Stromal cell of bone marrow (primary cell): ENCODE measurements around the gene TMEM167A.
A peak's percentile ranks its signal among the peaks of the same experiment; 100 is the strongest.

Experiments used
- DNase-seq: peaks from one replicate; pipeline ENCODE4 v3.0.0-alpha.2; 2012; ENCODE audit warnings: low read depth

TMEM167A gene

DNA sequence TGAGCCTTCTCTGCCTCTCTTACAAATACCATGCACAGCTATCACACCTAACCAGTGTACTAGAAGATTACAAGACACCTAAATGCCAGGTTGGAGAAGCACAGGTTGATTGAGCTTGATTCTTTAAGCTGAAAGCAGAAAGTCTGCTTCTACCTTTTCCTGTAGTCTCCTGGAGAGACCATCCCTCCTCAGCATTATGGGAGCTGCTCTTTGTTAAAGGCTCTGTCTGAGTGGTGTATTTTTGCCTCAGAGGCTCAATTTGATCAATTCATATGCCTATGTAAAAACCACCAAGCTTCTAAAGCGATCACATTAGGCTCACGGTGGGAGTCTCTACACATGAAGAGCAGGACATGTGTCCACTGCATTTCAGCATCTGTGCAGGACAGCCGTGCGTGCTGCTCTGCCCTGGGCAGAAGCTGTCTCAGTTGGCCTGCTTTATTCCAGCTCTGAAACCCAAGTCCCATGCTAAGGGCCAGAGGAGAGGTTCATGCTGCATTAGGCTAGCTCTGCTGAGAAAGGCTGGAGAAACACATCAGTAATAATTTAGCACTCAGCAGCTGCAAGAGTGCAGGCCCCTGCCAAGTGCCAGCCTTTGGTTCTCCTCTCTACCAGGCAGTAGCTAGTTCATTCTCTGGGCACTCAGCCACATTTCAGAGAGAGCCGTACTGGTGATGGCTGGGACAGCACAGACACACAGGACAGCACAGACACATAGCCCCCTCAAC, 41.7 kb downstream of the TMEM167A start:
- no peak for DNase-seq

DNA sequence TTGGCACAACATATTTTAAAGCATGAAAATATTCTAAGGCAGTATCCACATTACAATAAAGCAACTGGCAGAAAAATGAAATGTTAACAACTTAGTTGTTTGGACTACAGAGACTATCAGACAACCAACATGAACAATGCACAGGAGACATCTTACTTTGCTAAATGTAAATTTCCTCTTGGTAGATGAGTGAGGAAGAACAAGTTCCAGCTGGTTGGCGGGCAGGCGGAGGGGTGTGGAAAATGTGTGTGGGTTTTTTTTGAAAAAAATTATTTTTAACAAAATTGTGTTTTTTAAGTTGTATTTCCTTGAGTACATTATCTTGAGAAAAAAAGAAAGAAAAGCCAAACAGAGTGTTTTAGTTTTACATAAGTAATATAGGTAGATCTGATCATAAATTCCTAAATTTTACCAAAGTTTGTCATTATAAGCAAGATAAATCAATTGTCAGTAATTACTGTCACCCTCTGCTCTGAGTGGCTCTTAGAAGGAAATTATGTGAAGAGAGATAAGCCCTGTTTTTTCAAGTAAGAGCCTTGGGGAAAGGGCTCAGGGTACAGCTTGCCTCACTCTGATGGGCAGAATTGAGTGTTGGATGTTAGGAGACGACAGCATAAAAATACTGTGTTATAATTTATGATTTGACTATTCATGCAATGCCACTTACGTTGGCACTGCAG, 42.5 kb downstream of the TMEM167A start:
- DNase-seq: no peak

DNA sequence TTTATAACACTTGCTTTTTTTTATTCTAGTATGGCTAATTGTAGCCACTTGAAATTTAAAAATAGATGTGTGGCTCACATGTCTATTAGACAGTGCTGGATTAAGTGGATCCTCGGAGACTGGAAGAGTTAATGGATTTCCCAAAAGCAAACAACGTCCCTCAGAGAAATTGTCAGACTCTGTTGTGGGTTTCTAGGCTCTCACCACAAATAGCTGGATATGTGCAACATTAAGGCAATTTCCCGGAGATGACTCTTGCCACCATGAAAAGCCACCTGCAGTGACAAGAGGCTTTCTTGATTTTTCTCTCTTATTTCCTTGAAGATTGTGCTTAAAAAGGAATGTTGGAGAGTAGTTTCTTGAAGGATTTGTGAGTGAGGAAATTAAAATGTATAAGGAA, 43.2 kb downstream of the TMEM167A start:
- no peak for DNase-seq

DNA sequence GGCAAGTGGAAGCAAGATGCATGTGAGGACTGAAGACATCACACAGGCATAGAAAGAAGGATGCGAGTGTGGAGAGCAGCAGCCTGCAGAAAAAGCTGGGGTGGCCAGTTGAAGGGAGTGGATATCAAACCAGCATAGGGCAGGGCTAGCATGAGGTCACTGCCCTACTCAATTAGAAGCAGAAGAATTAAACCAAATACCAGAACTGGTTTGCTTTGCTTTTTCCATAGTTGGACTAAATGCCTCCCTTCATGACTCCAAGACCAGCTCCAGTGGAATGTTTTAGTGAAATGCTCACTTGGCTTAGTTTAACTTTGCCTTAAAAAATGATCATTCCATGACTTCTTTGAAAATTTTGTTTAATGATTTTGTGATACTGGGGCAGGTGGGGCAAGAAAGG, 45.8 kb downstream of the TMEM167A start:
- no peak for DNase-seq

DNA sequence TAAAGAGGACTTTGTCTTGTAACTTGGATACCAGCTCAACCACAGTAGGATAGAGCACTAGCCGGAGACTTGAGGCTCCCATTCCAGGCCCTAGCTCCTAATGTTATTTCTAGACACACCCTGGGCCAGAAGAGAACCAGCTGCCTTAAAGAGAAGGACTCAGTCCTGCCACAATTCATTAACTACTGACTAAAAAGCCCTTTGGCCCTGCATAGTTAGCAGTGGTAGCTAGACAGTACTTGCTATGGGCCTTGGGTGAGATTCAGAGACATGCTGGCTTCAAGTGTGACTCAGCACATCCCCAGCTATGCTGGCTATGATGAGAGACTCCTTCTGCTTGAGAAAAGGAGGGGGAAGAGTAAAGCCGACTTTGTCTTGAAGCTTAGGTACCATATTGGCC, 47.3 kb downstream of the TMEM167A start:
- peak; percentile 50 for DNase-seq

DNA sequence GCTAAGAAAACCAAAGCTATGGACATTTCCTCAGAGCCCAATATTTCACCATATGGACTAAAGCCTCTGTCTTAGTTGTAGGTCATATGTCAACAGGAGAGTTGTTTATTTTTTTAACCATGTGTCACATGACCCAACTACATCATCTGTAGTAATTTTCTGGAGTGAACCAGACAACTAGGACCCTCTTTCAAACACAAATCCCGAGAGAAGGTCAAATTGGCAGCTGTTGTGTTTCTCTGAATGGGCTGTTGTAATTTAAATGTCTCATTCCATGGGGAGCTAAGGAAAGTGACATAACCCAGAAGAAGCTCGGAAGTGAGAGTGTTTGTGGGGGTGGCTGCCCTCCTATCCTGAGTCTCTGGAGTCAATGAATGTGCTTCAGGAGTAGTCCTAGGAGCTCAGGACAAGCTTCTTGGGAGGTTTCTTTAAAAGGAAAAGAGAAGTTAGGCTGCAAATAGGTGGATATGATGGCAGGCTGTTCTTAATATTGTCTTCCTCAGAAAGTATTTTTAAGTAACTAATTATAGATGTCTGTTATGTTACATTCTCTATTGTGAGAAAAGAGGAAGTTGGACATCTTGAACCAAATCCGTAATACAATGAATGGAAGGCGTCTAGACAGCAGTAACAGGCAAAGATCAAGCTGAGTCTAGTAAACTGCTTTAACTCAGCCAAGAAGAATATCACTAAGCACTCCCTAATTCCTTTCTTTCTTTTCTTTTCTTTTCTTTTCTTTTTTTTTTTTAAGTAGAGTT, 50.1 kb downstream of the TMEM167A start:
- DNase-seq: no peak

DNA sequence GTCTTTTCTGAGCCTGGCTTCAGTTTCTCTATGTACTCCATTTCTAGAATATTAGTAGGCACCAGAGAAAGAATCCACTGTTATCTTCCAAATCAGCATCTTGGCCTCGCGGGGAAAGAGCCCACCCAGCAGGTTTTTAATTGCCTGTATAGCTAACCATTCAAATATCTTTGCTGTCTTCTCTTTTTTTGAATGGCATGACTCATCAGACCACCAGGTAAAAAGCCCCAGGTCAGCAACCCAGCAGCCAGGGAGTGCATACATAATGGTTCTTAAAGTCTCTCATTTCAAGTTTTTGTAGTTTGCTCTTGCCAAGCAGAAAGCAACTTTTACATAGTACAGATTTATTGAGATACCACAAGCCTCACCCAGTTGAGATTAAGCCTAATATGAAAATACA, 50.7 kb downstream of the TMEM167A start:
- DNase-seq: no peak

DNA sequence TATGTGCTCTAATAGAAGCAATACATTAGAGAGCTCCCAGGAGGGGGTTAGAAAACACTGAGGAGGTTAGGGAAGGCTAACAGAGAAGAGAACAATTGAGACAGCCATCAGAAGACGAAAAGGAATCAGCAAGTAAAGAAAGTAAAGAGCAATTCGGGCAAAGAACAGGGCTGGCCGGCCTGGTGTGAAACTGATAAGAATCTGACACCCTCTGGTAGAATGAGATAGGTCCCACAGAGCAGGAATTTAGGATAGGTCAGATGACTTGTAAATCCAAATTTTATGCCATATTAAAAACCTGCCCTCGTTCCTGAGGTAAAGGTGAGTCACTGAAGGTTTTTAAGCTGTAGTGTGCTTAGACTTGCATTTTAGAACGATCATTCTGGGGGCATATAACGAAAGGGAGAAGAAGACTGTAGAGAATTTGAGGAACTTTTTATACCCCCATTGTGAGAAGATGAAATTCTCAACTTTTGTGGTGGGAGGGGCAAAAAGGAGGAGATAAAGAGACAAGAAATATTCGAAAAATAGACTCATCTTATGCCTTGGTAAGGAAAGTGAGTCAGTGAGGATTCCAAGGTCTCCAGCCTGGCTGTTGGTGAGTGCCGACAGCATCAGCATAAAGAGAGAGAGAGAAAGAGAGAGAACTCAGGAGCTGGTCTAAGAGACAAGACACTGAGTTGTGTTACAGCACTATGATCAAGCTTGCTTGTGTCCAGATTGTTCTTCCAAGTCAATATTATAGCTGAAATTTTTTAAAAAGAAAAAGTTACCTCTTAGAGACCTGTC, 51.3 kb downstream of the TMEM167A start:
- no peak for DNase-seq

DNA sequence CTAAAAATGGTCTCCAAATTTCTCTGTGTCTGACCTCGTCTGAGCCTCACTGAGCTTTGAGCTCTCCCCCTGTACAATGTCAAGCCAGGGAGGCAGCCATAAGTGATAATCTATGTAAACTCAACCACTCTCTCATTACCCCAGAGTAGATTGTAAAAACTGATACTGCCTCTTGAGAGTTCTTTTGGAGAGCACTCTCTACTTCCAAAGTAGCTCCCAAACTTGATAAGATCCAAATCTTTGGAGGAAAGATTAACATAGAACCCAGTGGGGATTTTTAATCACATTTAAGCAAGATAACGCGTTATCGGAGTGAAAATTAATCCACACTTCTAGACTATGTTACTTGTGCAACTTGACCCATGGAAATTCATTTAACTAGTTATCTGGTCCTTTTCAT, 54.9 kb downstream of the TMEM167A start:
- DNase-seq: no peak

DNA sequence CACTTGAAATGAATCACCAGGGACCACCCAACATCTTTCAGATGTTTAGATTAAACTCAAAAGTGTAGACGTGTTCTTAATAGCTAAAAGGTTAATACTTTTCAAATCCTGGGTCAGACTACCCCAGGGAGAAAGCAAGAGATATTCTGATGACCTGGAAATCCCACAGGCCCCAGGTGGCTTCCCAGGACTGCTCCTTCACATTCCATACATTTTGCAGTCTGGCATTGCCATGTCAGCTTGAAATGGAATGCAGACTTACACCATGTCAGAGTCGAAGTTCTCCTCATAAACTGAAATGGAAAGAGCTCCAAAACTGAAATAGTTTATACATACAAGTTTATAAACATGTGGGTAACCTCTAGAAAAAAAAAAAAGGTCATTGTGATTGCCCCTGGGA, 61.5 kb downstream of the TMEM167A start:
- no peak for DNase-seq

DNA sequence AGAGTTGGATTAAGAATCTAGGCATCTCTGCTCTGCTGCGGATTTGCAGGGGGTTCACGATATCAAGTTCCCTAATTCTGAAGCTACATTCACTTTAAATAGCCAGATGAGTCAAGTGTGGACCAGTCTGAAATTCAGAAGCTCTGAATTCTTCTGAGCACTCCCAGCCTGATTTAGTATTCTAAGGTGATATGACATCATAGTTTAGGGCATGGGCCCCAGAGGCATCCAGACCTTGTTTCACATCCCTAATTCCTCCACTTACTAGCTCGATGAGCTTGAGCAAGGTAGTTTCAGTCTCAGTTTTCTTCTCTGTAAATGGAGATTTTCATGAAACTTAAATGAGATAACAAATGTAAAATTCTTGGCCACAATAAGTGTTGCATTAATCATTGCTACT, 65.2 kb downstream of the TMEM167A start:
- DNase-seq: no peak

DNA sequence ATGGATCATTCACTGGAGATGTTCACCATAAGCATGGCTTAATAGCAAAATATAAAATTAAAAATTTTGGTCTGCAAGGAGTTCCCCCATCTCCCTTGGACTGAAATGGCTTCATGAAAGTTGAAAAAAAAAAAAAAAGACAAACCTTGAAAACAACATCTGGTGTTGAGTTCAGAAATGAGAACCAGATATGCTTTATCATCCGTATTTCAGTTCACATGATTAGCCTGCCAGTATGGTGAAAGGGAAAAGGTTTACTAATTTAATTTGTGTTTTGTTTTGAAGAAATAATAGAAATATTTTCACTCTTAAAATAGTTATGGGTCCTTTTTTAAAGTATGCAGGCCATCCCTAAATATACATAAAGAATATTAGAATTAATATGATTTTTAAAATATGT, 67.8 kb downstream of the TMEM167A start:
- no peak for DNase-seq

DNA sequence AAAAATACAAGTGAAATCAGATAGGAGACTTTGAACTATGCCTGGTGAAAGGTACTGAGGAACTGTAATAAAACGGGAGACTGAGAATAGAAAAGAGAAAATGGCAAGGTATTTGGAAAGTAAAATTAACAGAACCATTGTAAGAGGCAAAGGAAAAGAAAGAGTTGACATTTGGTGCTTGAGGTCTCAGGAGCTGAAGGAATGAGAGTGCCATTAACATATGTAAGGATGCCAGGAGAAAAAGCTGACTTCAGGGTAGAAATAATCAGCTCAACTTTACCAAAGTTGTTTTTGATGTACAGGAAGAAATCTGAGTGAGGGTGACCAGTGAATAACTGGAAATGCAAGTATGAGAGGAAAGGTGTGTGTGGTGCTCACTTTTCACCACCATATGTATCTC, 69.4 kb downstream of the TMEM167A start:
- no peak for DNase-seq

DNA sequence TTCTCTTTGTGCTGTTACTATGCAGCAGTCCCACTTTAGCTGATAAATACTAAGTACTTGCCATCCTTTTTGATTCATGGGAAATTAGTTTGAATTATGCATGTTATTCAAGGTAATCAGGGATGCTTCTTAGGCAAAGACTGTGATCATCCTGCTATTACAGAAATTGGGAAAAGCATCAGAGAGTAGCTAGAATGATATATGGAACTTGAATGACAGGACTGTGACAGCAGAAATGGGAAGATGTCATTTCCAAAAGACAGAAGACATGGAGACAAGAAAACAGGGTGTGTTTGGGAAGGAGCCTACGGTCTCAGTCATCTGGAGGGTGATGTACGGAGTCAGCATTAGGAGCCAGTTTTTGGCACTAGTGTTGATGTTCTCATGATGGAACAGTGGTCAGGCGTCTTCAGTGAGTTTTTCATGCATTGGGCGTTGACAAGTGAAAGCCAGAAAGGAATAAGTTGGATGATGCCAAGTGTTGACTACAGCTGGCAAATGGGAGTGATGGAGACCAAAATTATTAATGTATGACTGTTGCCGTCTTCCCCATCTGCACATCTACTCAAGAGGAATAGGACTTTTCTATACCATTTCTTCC, 70.4 kb downstream of the TMEM167A start:
- DNase-seq: no peak

DNA sequence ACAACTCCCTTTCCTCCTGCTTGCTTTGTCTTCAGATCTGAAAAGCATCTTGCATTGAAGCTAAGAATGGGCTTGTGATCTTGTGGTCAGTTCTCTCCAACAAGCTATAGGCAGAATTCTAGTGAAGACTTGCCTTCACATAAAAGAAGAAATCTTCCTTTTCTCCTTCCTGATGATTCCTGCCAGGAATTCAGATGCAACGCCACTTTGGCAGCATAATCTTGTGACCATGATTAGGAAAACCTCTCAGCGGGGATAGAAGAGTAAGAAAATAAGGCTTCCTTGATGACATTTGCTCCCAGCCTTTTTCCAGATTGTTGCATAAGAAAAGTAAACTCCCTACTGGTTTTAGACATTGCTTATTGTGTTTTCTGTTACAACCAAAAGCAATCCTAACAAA, 73.4 kb downstream of the TMEM167A start:
- no peak for DNase-seq
